ENCODE data around the gene ERFE.

- TF ChIP-seq CTCF (IDR thresholded peaks at IDR 0.05) (no peak), EZH2 (IDR thresholded peaks at IDR 0.05) (no peak)
Measured at GRCh38 chr2:238162251-238162845, 3.6 kb downstream of the ERFE start.
